Nucleus accumbens (tissue), 56 donors: Measurements from ENCODE around the gene RBCK1.

ENCODE experiments used
- DNase-seq, 56 donors: peaks; one replicate each; lab custom pipeline; 2025; lab: John Stamatoyannopoulos, UW

The RBCK1 gene

DNA sequence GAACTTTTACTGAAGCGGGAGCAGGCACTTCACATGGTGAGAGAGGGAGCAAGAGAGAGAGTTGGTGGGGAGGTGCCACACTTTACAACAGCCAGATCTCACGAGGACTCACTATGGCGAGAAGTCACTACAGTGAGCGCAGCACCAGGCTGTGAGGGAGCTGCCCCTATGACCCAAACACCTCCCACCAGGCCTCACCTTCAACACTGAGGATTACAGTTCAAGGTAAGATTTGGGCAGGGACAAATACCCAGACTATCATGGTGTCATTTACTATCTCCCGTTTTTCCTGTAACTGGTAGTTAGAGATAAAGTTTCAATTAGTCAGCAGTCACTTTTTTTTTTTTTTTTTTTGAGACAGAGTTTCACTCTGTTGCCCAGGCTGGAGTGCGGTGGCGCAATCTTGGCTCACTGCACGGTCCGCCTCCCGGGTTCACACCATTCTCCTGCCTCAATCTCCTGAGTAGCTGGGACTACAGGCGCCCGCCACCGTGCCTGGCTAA, 7.8 kb downstream of the RBCK1 start:
- DNase-seq, result no peak

DNA sequence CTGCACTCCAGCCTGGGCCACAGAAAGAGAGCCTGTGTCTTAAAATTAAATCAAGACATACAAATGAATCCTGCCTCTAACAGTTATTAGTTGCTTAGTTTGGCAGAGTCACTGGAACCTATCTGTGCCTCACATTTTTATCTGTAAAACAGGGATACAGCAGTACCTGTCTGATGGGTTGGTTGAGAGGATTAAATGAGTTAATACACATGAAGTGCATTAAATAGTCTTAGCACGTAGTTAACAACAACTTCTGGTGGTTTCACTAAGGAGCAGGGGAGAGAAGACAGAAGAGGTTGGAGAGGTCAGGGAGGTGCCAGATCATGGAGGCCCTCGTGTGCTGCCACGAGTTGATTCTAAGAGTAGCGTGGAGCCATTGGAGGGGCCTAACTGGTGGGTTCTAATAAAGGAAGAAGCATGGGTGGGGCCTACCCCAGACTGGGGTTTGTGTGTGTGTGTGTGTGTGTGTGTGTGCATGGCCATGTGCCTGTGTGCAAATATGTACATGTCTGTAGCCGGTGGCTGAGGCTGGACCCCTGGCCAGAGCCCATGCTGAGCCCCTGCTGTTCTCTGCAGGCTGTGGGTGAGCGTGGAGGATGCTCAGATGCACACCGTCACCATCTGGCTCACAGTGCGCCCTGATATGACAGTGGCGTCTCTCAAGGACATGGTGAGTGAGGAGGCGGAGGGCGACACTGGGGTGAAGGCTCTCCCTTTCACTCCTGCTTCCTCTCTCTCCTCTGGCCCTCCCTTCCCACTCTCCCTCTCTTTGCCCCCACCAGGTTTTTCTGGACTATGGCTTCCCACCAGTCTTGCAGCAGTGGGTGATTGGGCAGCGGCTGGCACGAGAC, 9.1 kb downstream of the RBCK1 start:
- no peak for DNase-seq

DNA sequence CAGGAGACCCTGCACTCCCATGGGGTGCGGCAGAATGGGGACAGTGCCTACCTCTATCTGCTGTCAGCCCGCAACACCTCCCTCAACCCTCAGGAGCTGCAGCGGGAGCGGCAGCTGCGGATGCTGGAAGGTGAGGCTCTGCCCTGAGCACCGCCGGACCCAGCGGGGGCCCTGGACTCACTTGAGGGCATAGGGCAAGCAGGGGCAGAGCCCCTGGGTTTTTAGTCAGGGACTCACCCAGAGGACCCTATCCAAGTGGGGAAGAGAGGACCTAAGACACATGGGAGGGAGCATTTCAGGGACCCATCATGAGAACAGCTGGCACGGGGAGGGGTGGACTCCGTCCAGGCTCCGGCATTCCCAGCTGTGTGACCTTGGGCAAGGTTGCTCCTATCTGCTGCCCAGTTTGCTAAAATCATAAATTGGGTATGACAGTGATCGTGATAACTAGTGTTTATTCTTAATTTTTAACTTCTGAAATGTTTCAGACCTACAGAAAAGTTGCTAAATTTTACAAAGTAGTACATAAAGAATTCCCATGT, 9.8 kb downstream of the RBCK1 start:
- no peak for DNase-seq

DNA sequence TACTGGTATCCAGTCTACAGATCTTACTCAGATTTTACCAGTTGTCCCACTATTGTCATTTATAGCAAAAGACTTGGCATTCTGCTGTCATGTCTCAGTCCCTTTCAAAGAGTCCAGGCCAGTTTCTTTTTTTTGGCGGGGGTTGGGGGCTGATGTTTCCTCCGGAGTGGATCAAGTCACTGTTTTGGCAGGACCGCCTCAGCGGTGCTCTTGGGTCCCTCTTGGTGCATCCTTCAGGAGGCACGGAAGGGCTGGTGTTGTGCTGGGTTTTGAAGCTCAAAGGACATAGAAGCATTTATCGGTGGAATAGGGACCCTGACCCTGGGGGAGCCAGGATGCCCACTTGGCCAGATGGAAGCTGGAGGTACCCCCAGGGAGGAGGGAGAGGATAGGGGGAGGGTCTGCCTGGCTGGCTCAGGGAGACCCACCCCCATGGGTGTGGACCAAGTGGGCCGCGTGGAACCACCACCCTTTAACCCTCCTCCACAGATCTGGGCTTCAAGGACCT, 10.8 kb downstream of the RBCK1 start:
- no peak for DNase-seq

DNA sequence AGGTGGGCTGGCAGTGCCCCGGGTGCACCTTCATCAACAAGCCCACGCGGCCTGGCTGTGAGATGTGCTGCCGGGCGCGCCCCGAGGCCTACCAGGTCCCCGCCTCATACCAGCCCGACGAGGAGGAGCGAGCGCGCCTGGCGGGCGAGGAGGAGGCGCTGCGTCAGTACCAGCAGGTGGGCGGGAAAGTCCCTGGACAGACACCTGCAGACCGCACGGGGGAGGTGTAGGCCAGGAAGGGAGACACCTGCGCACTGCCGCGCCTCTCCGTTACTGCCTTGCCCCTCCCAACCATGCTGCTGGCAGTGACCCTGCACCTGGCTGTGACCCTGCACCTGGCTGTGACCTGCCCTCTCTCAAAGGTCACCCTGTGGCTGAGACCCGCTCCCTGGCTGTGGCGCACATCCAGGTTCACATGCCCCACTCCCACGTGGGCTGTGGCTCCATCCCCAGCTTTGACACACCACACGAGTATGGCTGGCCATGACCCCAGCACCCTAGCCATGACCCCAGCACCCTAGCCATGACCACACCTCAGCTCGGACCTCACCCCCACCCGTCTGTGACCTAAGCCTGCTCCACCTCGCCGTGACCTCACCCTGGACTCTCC, 11.6 kb downstream of the RBCK1 start:
- DNase-seq, result no peak

- no peak for DNase-seq
These were observed 12.1 kb downstream of the RBCK1 start for GRCh38 chr20:420166-420620.

GRCh38 chr20:420721-421574, 12.8 kb downstream of the RBCK1 start:
- DNase-seq, result no peak

DNA sequence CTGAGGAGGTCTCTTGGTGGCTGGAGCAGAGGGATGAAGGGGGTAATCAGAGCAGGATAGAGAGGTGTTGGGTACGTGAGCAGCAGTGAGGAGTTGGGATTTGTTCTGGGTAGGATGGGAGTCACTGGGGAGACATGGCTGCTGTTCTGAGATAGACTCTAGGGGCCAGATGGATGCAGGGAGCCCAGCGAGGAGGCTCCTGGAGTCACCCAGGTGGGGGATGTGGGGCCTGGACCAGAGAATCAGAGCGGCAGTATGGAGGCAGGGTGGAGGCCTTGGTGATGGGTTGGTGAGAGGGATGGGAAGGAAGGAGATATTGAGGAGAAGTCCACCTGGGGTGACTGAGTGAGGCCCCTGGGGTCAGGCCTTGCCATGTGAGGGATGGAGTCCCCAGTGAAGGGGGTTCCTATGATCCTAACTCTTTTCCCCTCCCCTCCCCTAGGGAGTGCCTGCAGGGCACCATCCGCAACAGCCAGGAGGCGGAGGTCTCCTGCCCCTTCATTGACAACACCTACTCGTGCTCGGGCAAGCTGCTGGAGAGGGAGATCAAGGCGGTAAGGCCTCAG, 13.7 kb downstream of the RBCK1 start:
- DNase-seq, result no peak

DNA sequence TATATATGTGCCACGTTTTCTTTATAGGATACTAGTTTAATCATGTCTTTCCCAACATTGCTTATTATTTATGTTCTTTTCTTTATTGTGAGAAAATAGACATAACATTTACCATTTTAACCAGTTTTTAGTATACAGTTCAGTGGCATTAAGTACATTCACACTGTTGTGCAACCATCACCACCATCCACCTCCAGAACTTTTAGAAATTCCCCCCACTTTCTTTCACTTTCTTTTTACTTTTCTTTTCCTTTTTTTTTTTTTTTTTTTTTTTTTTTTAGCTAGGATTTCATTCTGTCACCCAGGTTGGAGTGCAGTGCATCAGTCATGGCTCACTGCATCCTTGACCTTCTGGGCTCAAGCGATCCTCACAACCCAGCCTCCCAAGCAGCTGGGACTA, 18.5 kb downstream of the RBCK1 start:
- no peak for DNase-seq

DNA sequence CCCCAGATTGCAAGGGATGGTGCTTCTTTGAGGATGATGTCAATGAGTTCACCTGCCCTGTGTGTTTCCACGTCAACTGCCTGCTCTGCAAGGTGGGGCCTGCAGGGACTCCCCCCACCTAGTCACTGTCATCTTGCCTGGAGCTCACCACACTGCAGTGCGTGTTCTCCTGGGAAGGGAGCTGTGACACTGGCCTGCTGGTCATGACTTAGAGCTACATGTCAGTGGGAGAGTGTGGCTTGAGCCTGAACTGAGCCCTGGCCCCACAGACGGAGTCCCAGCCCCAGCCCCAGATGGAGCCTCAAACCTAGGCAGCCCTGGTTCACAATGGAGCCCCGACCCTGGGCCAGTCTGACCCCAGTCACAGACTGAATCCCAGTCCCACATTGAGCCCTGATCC, 19.3 kb downstream of the RBCK1 start:
- no peak for DNase-seq

GRCh38 chr20:427849-428657, 20.0 kb downstream of the RBCK1 start:
- no peak for DNase-seq

GRCh38 chr20:428658-429200, 20.6 kb downstream of the RBCK1 start:
- no peak for DNase-seq

DNA sequence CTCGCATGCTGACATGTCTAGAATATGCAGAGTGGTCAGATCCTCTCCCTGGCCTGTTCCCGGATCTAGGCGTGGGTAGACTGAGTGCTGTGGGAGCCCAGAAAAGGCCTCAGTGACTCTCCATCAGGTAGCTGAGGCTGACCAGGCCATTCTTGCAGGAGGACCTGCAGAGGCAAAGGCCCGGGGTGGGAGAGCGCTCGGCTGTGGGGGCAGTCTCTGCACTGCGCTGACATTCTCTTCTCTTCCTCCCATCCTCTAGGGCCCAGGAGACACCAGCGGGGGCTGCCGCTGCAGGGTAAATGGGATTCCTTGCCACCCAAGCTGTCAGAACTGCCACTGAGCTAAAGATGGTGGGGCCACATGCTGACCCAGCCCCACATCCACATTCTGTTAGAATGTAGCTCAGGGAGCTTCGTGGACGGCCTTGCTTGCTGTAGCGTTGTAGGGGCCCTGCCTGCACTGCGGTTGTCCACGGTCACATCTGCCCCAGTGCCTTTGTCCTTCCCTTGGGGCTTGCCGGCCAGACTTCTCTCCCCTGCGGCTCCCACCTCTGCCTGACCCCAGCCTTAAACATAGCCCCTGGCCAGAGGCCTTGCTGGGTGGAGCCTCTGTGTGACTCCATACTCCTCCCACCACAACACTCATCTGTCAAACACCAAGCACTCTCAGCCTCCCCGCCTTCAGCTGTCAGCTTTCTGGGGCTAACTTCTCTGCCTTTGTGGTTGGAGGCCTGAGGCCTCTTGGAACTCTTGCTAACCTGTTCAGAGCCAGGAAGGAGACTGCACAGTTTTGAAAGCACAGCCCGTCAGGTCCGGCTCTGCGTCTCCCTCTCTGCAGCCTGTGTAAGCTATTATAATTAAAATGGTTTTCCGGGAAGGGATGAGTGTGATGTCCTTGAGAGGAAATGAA, 22.2 kb downstream of the RBCK1 start:
- DNase-seq, result no peak

DNA sequence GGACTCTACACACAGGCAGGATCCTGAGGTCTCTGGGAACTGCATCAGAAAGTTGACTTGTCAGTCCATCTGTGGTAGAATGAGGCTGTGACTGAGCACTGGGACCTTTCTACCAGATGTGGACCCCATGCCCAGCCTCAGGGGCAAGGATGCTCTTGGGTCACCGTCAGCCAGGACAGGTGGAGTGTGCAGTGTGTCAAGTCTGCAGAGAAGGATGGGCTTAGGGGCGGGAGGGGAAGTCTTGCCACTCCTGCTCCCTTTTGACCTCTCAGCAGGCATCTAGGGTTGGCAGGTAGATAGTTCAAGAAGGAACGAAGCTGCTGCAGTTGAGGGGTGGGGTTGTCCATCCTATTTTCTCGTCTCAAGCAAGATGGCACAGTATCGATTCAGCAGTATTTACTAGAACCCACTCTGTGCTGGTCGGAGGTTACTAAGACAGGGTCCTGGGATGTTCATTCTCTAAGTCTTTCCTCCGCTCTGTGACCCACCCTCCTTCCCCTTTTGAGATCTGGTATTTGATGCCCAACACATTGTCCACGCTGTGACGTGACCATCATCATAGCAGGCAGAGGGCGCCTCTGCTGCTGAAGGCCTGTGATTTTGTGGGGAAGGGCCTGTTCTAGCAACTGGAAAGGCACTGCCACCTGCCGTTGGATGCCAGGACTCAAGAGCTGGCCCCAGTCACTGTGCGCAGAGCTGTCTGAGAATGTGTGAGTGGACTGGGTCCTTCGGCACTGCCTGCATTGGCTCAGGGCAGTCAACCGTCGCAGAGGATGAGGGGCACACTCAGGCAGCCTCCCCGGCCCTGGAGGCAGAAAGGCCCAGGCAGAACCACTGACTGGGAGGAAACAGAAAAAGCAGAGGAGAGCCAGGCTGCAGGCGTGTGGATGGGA, 23.2 kb downstream of the RBCK1 start:
- DNase-seq, result peak in 54 of 56 donors; percentile 7 to 83 (median 52)

- no peak for DNase-seq
These were observed 24.1 kb downstream of the RBCK1 start for GRCh38 chr20:432208-432607.

DNA sequence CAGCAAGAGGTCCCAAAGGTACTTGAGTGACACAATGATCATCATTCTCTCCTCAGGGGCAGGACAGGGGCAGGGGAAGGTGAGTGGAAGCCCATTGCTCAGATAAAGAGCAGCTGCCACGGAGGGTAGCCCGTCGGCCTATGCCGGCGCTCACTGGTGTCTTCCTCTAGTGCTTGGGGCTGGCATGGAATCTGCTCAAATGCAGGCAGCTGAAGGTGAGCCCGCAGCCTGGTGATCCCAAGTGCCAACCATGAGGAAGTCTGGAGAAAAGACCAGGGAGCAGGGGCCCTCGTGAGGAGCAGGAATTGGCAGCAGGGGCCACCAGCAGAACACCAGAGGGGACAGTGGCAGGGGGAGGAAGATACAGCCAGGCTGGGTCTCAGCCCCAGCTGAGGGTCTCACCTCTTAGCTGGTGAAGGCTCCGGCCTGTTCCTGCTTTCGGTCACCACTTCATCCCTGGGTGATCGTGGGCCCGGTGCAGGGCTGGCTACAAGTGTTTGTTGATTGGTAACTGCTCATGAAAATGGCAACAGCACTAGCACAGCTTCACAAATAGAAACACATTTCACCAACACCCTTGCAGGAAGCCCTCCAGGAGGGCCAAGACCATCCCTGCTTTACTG, 24.7 kb downstream of the RBCK1 start:
- no peak for DNase-seq
